Prostate gland (tissue), 2 donors: ENCODE results near the gene GMDS. TPM values are rescaled to one million over a fixed set of nuclear protein-coding genes. Genes with fewer than 3 reads are reported as not detected.

Experiments
- DNase-seq: peaks from one replicate; pipeline ENCODE4 v3.0.0-alpha.2; 2019; ENCODE audit warnings: low spot score
- H3K27ac ChIP-seq, 2 donors: fragments of 200-600 bp; sonication (generic); 2 replicates each; pipeline ENCODE4 v1.5.1; 2017 to 2019
- H3K27me3 ChIP-seq: fragments of 200-600 bp; sonication (generic); replicated peaks from 2 replicates; pipeline ENCODE4 v1.5.1; 2019; ENCODE audit not compliant: insufficient read depth
- H3K36me3 ChIP-seq, 2 donors: fragments of 200-600 bp; sonication (generic); 1 replicate in 1 of 2; 2 replicates in 1 of 2; pipeline versions ENCODE4 v1.5.1 to v1.8.1; 2017 to 2019
- H3K4me1 ChIP-seq: fragments of 200-600 bp; sonication (generic); replicated peaks from 2 replicates; pipeline ENCODE4 v1.5.1; 2019
- H3K4me3 ChIP-seq, 2 donors: fragments of 200-600 bp; sonication (generic); 2 replicates each; pipeline ENCODE4 v1.5.1; 2017 to 2019
- H3K9me3 ChIP-seq: fragments of 200-600 bp; sonication (generic); 2 replicates; pipeline ENCODE4 v1.5.1; 2017
- CTCF ChIP-seq, 4 experiments: fragments of 200-600 bp in 2 of 4; fragments of 450-650 bp in 2 of 4; sonication (generic) in 2 of 4; IDR thresholded peaks; 1 replicate in 3 of 4; 2 replicates in 1 of 4; pipeline ENCODE4 v1.5.1; 2016 to 2019; ENCODE audit warnings: antibody characterized with exemption in 4 of 4, mild to moderate bottlenecking in 2 of 4, moderate library complexity in 2 of 4
- POLR2A ChIP-seq: fragments of 450-650 bp; IDR thresholded peaks from one replicate; pipeline ENCODE4 v1.6.1; 2016; ENCODE audit warnings: antibody characterized with exemption, mild to moderate bottlenecking
- POLR2AphosphoS5 ChIP-seq: sonication (generic); formaldehyde crosslinking; IDR thresholded peaks from one replicate; pipeline ENCODE4 v1.6.1; 2017; ENCODE audit warnings: antibody characterized with exemption
- WGBS: methylation state at CpG from one replicate; pipeline ENCODE4 v1.1.5; 2018; 5-methylcytosine and 5-hydroxymethylcytosine counted together
- intact Hi-C: fragments of 100-400 bp; cut with DNase I; formaldehyde crosslinking; loops from one replicate; pipeline ENCODE4 v1.14.2; 2022
- total RNA-seq, 2 donors: library from RNA; depleted of rRNA; stranded (reverse); fragments of >200 nt; gene quantifications; one replicate each; pipeline ENCODE4 v1.1.0, GENCODE V29; 2016

GMDS gene
- total RNA-seq, 2 donors from 2014 or later: 24.9 to 29.9 TPM

- H3K4me1 ChIP-seq: no peaks in the 10 kb centered on the region
- 80% methylated on average over 5 of the region's 5 CpGs for WGBS
- no peaks in the 10 kb centered on the region for H3K27me3 ChIP-seq
- no peak for DNase-seq
- no peak overlapping the region for H3K27ac ChIP-seq
- TF ChIP-seq CTCF (IDR thresholded peaks at IDR 0.05): no peak
- no peak for TF ChIP-seq POLR2AphosphoS5
- no peak for TF ChIP-seq POLR2A
- H3K4me3 ChIP-seq: no peak overlapping the region
- no peaks in the 10 kb centered on the region for H3K9me3 ChIP-seq
- intact Hi-C loops: no loop called here
- H3K36me3 ChIP-seq: no peaks in the 10 kb centered on the region
Observed at GRCh38 chr6:1971612-1972011, 273.8 kb downstream of the GMDS start.

DNA sequence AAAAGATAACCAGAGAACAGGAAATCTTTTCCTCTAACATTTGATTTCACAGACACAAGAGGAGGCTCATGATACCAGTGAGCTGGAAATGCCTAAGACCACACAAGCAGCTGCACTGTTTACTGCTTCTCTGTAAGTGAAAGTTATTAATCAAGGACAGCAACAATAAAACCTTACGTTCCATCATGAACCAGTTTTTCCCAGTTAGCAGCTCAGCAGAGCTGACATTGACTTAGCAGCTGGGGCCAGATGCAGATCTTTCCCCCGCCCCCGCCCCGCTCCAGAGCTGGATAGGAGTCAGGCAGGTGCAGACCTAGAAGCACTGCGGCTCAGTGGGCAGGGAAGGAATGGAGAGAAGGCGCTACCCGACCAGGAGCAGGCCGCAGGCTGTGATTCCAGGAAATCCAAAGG lies 275.2 kb downstream of the GMDS start:
- 74% methylated on average over 8 of the region's 8 CpGs for WGBS
- DNase-seq: no peak
- Histone ChIP-seq H3K27me3 (no peaks in the 10 kb centered on the region), H3K9me3 (no peaks in the 10 kb centered on the region), H3K4me1 (no peaks in the 10 kb centered on the region), H3K4me3 (no peak overlapping the region), H3K27ac (no peak overlapping the region), H3K36me3 (no peaks in the 10 kb centered on the region)
- TF ChIP-seq CTCF (IDR thresholded peaks at IDR 0.05) (no peak), POLR2AphosphoS5 (no peak), POLR2A (no peak)
- intact Hi-C loops: no loop called here

DNA sequence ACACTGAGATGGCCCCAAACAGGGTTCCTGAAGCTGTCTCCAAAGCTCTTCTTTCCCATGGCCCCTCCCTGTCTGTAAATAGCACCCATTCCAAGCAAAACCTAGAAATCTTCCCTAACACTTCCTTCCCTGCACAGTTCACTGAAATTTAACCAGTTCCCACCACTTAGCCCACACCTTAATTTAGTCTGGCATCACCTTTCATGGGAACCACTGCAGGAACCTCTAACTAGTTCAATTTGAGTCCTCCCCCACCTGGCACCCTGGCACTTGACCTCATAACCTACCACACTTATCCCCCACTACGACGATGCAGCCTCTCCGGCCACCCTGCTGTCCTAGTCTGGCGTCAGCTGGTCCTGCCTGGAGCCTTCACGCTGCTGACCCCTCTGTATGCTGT lies 278.7 kb downstream of the GMDS start:
- Histone ChIP-seq H3K27me3 (no peaks in the 10 kb centered on the region), H3K27ac (no peak overlapping the region), H3K4me1 (no peaks in the 10 kb centered on the region), H3K9me3 (no peaks in the 10 kb centered on the region), H3K4me3 (no peak overlapping the region), H3K36me3 (no peaks in the 10 kb centered on the region)
- WGBS: 57% methylated on average over 5 of the region's 5 CpGs
- TF ChIP-seq POLR2AphosphoS5 (no peak), CTCF (IDR thresholded peaks at IDR 0.05) (no peak)
- no peak for DNase-seq
- intact Hi-C loops: no loop called here

GRCh38 chr6:1965596-1966224 lies 279.7 kb downstream of the GMDS start:
- DNase-seq: no peak
- Histone ChIP-seq H3K4me3 (no peak overlapping the region), H3K4me1 (no peaks in the 10 kb centered on the region), H3K27ac (no peak overlapping the region), H3K9me3 (no peaks in the 10 kb centered on the region), H3K27me3 (no peaks in the 10 kb centered on the region), H3K36me3 (no peaks in the 10 kb centered on the region)
- TF ChIP-seq POLR2AphosphoS5 (no peak), CTCF (IDR thresholded peaks at IDR 0.05) (no peak), POLR2A (no peak)
- WGBS: 76% methylated on average over 6 of the region's 6 CpGs
- intact Hi-C loops: no loop called here

GRCh38 chr6:1963596-1963995 lies 281.8 kb downstream of the GMDS start:
- Histone ChIP-seq H3K9me3 (no peaks in the 10 kb centered on the region), H3K36me3 (no peaks in the 10 kb centered on the region), H3K4me1 (no peaks in the 10 kb centered on the region), H3K27me3 (no peaks in the 10 kb centered on the region), H3K4me3 (no peak overlapping the region), H3K27ac (no peak overlapping the region)
- DNase-seq: no peak
- WGBS: 98% methylated on average over 2 of the region's 2 CpGs
- TF ChIP-seq CTCF (IDR thresholded peaks at IDR 0.05) (no peak), POLR2A (no peak), POLR2AphosphoS5 (no peak)
- intact Hi-C loops: no loop called here
